Peyer's patch (tissue), 4 donors: ENCODE measurements around the gene C12orf43. TPM values are rescaled to one million over a fixed set of nuclear protein-coding genes. Genes with fewer than 3 reads are reported as not detected.
A peak's percentile ranks its signal among the peaks of the same experiment; 100 is the strongest.
"Not testable (repeated sequence)": the region's sequence is repeated elsewhere in the genome, so short reads cannot be mapped to it uniquely, and the experiment has no call there.

ENCODE experiments used
- DNase-seq, 3 donors: peaks; one replicate each; pipeline ENCODE4 v3.0.0-alpha.2; 2017 to 2019
- H3K27ac ChIP-seq, 4 donors: fragments of 200-600 bp; sonication (generic); one replicate each; pipeline ENCODE4 v1.5.1; 2016 to 2019
- H3K27me3 ChIP-seq, 2 donors: fragments of 200-600 bp; sonication (generic); one replicate each; pipeline ENCODE4 v1.5.1; 2019
- H3K36me3 ChIP-seq, 3 donors: fragments of 200-600 bp; sonication (generic); one replicate each; pipeline ENCODE4 v1.5.1; 2016 to 2019
- H3K4me1 ChIP-seq, 4 donors: fragments of 200-600 bp; sonication (generic); one replicate each; pipeline ENCODE4 v1.5.1; 2016 to 2019
- H3K4me3 ChIP-seq, 4 donors: fragments of 200-600 bp; sonication (generic); 1 replicate in 3 of 4; 2 replicates in 1 of 4; pipeline ENCODE4 v1.5.1; 2016 to 2019; ENCODE audit warnings: mild to moderate bottlenecking in 1 of 4
- H3K9me3 ChIP-seq, 4 donors: fragments of 200-600 bp; sonication (generic); one replicate each; pipeline ENCODE4 v1.5.1; 2016 to 2019; ENCODE audit warnings: mild to moderate bottlenecking in 1 of 4
- CTCF ChIP-seq, 6 experiments: fragments of 450-650 bp in 4 of 6; fragments of 200-600 bp in 2 of 6; sonication (generic) in 1 of 6; IDR thresholded peaks; one replicate each; pipeline ENCODE4 v1.5.1; 2017 to 2019; ENCODE audit warnings: antibody characterized with exemption in 6 of 6, mild to moderate bottlenecking in 3 of 6, moderate library complexity in 1 of 6
- POLR2A ChIP-seq, 2 donors: fragments of 450-650 bp; IDR thresholded peaks; one replicate each; pipeline ENCODE4 v1.5.1; 2017; ENCODE audit warnings: antibody characterized with exemption in 2 of 2, mild to moderate bottlenecking in 2 of 2, moderate library complexity in 2 of 2
- total RNA-seq, 4 donors: library from RNA; depleted of rRNA; stranded (reverse); fragments of >200 nt; gene quantifications; one replicate each; pipeline ENCODE4 v1.1.0, GENCODE V29; 2016

The C12orf43 gene
- 10 to 100 TPM in 2 of 4 donors, 1 to 10 TPM in 2; 7.6 to 16.5 (median 12.0) TPM for total RNA-seq

- H3K27me3 ChIP-seq: no peaks in the 10 kb centered on the region
Observed at GRCh38 chr12:121015825-121016766, at the start of gene C12orf43. C12orf43 (minus strand) TSS chr12:121016487; CDS start chr12:121016474, 13 bp downstream.

GRCh38 chr12:121065345-121065744, 49.1 kb upstream of the C12orf43 start:
- Histone ChIP-seq H3K36me3 (no peaks in the 10 kb centered on the region), H3K4me1 (peaks cover 0 to under 1% (median 0%) of the 10 kb centered on the region in 4 donors), H3K9me3 (no peaks in the 10 kb centered on the region), H3K4me3 (no peak overlapping the region), H3K27me3 (no peaks in the 10 kb centered on the region), H3K27ac (no peak overlapping the region)
- TF ChIP-seq POLR2A (IDR thresholded peaks at IDR 0.05) (no peak), CTCF (IDR thresholded peaks at IDR 0.05) (no peak)
- no peak for DNase-seq

More at GRCh38 chr12:121015825-121016766, at the start of gene C12orf43:
- H3K27ac ChIP-seq: peak within 1 kb of the TSS; percentile 65 to 81 (median 72)
- H3K4me1 ChIP-seq: peaks cover 0 to 10% (median 2%) of the 10 kb centered on the region in 4 donors
- no peaks in the 10 kb centered on the region for H3K9me3 ChIP-seq
- TF ChIP-seq CTCF (IDR thresholded peaks at IDR 0.05) (no peak), POLR2A (IDR thresholded peaks at IDR 0.05) (peak in 1 of 2 donors; percentile 29)
- peak within 1 kb of the TSS; percentile 70 to 89 (median 82) for H3K4me3 ChIP-seq
- DNase-seq: peak; percentile 89 to 97 (median 94)
- peaks cover 0 to 6% (median 0%) of the 10 kb centered on the region in 3 donors for H3K36me3 ChIP-seq

- not testable (repeated sequence) for H3K4me1 ChIP-seq, DNase-seq
Observed at GRCh38 chr12:121064586-121064985, 48.3 kb upstream of the C12orf43 start.

GRCh38 chr12:121064116-121064515, 47.8 kb upstream of the C12orf43 start:
- no peak for DNase-seq

More at GRCh38 chr12:121064586-121064985, 48.3 kb upstream of the C12orf43 start:
- H3K4me3 ChIP-seq, H3K36me3 ChIP-seq, H3K9me3 ChIP-seq, H3K27me3 ChIP-seq, H3K27ac ChIP-seq: not testable (repeated sequence)

GRCh38 chr12:121062391-121063045, 46.2 kb upstream of the C12orf43 start:
- Histone ChIP-seq H3K27me3 (no peaks in the 10 kb centered on the region), H3K27ac (no peak overlapping the region), H3K36me3 (no peaks in the 10 kb centered on the region), H3K9me3 (no peaks in the 10 kb centered on the region), H3K4me1 (peaks cover 0 to 6% (median 0%) of the 10 kb centered on the region in 4 donors), H3K4me3 (no peak overlapping the region)
- TF ChIP-seq CTCF (IDR thresholded peaks at IDR 0.05) (no peak), POLR2A (IDR thresholded peaks at IDR 0.05) (no peak)
- no peak for DNase-seq

More at GRCh38 chr12:121064116-121064515, 47.8 kb upstream of the C12orf43 start:
- TF ChIP-seq POLR2A (IDR thresholded peaks at IDR 0.05): no peak
- TF ChIP-seq CTCF (IDR thresholded peaks at IDR 0.05): no peak
- Histone ChIP-seq H3K4me3 (no peak overlapping the region), H3K27ac (no peak overlapping the region), H3K27me3 (no peaks in the 10 kb centered on the region), H3K4me1 (peaks cover 0 to 6% (median 0%) of the 10 kb centered on the region in 4 donors), H3K36me3 (no peaks in the 10 kb centered on the region), H3K9me3 (no peaks in the 10 kb centered on the region)
